Stomach (tissue), 9 donors: ENCODE data around the gene DST. TPM values are rescaled to one million over a fixed set of nuclear protein-coding genes. Genes with fewer than 3 reads are reported as not detected.
"Not testable (repeated sequence)": the region's sequence is repeated elsewhere in the genome, so short reads cannot be mapped to it uniquely, and the experiment has no call there.

Experiments used
- DNase-seq, 2 donors: peaks; one replicate each; pipeline versions ENCODE4 v3.0.0 to v3.0.0-alpha.2; 2013 to 2019
- H3K27ac ChIP-seq, 5 donors: fragments of 200-600 bp in 4 of 5; sonication (generic) in 4 of 5; one replicate each; pipeline ENCODE4 v1.5.1; 2013 to 2019; ENCODE audit warnings: mild to moderate bottlenecking in 1 of 5, moderate library complexity in 1 of 5
- H3K27me3 ChIP-seq, 3 donors: fragments of 200-600 bp; sonication (generic); one replicate each; pipeline ENCODE4 v1.5.1; 2017 to 2019; ENCODE audit warnings: mixed run types in 1 of 3
- H3K36me3 ChIP-seq, 4 donors: fragments of 200-600 bp; sonication (generic); 1 replicate in 3 of 4; 2 replicates in 1 of 4; pipeline ENCODE4 v1.5.1; 2016 to 2019
- H3K4me1 ChIP-seq, 4 donors: fragments of 200-600 bp; sonication (generic); one replicate each; pipeline ENCODE4 v1.5.1; 2016 to 2019
- H3K4me3 ChIP-seq, 4 donors: fragments of 200-600 bp; sonication (generic) in 3 of 4; one replicate each; pipeline ENCODE4 v1.5.1; 2016 to 2019; ENCODE audit warnings: mild to moderate bottlenecking in 1 of 4
- H3K9me3 ChIP-seq, 4 donors: fragments of 200-600 bp; sonication (generic); one replicate each; pipeline ENCODE4 v1.5.1; 2016 to 2019
- CTCF ChIP-seq, 7 experiments: fragments of 450-650 bp in 4 of 7; fragments of 200-600 bp in 3 of 7; sonication (generic) in 3 of 7; IDR thresholded peaks; one replicate each; pipeline ENCODE4 v1.5.1; 2016 to 2019; ENCODE audit warnings: antibody characterized with exemption in 7 of 7, control low read depth in 2 of 7, mild to moderate bottlenecking in 1 of 7
- EP300 ChIP-seq: sonication (generic); formaldehyde crosslinking; IDR thresholded peaks from one replicate; pipeline ENCODE4 v1.6.1; 2017; ENCODE audit warnings: antibody characterized with exemption
- POLR2A ChIP-seq, 4 donors: fragments of 450-650 bp; IDR thresholded peaks; one replicate each; pipeline ENCODE4 v1.6.1; 2016; ENCODE audit warnings: antibody characterized with exemption in 4 of 4, control low read depth in 2 of 4, mild to moderate bottlenecking in 1 of 4, moderate library complexity in 1 of 4
- POLR2AphosphoS5 ChIP-seq, 3 donors: sonication (generic); formaldehyde crosslinking; IDR thresholded peaks; one replicate each; pipeline ENCODE4 v1.6.1; 2016; ENCODE audit warnings: antibody characterized with exemption in 3 of 3
- WGBS, 5 donors: extraction: QIAGEN DNeasy Blood & Tissue Kit in 3 of 5; methylation state at CpG; one replicate each; pipeline versions ENCODE4 v1.1.5 to v1.1.7; 2013 to 2018; 5-methylcytosine and 5-hydroxymethylcytosine counted together
- intact Hi-C: fragments of 100-400 bp; cut with DNase I; formaldehyde crosslinking; loops from one replicate; pipeline ENCODE4 v1.15.1; 2023; ENCODE audit warnings: low total_unique reads
- polyA plus RNA-seq, 3 donors: library from polyadenylated mRNA; stranded (reverse); fragments of 200-250 nt; gene quantifications; one replicate each; pipeline ENCODE4 v1.2.3, GENCODE V29; 2013
- total RNA-seq, 5 donors: library from RNA; depleted of rRNA; stranded (reverse); fragments of >200 nt; gene quantifications; one replicate each; pipeline versions ENCODE4 v1.1.0 to v1.2.3, GENCODE V29; 2014 to 2016
- donor health status: healthy with polysubstance abuse.
- donor health status: Bipolar disorder and iron deficiency.
- donor health status: healthy.

DST gene
- total and polyA plus RNA-seq, 8 donors = 16.3 to 623 (median 200) TPM

GRCh38 chr6:56667336-56667735, 24.6 kb upstream of the DST start:
- no peak overlapping the region for H3K27ac ChIP-seq
- peaks cover 8 to 46% (median 29%) of the 10 kb centered on the region in 4 donors for H3K4me1 ChIP-seq
- no peak for DNase-seq
- H3K9me3 ChIP-seq = no peaks in the 10 kb centered on the region
- TF ChIP-seq EP300 (no peak), POLR2A (IDR thresholded peaks at IDR 0.05) (no peak), POLR2AphosphoS5 (IDR thresholded peaks at IDR 0.05) (no peak), CTCF (IDR thresholded peaks at IDR 0.05) (no peak)
- H3K36me3 ChIP-seq = no peaks in the 10 kb centered on the region
- WGBS, 5 donors = 35 to 51% (median 48%) methylated on average over 3 of the region's 3 CpGs
- no peaks in the 10 kb centered on the region for H3K27me3 ChIP-seq
- intact Hi-C loops = no loop called here
- H3K4me3 ChIP-seq = no peak overlapping the region

GRCh38 chr6:56664029-56664428, 21.3 kb upstream of the DST start:
- Histone ChIP-seq H3K9me3 (no peaks in the 10 kb centered on the region), H3K4me1 (peaks cover 0 to 30% (median 10%) of the 10 kb centered on the region in 4 donors), H3K27me3 (no peaks in the 10 kb centered on the region), H3K27ac (no peak overlapping the region), H3K36me3 (no peaks in the 10 kb centered on the region), H3K4me3 (no peak overlapping the region)
- intact Hi-C loops = no loop called here
- WGBS, 5 donors = 34 to 65% (median 46%) methylated on average over 1 of the region's 1 CpG
- no peak for DNase-seq
- TF ChIP-seq CTCF (IDR thresholded peaks at IDR 0.05) (no peak), POLR2AphosphoS5 (IDR thresholded peaks at IDR 0.05) (no peak), POLR2A (IDR thresholded peaks at IDR 0.05) (no peak), EP300 (no peak)

- WGBS, 5 donors = 35 to 71% (median 55%) methylated on average over 3 of the region's 3 CpGs
- no peak overlapping the region for H3K27ac ChIP-seq
- H3K27me3 ChIP-seq = no peaks in the 10 kb centered on the region
- H3K36me3 ChIP-seq = no peaks in the 10 kb centered on the region
- H3K9me3 ChIP-seq = no peaks in the 10 kb centered on the region
- no peak for TF ChIP-seq POLR2A (IDR thresholded peaks at IDR 0.05)
- TF ChIP-seq POLR2AphosphoS5 (IDR thresholded peaks at IDR 0.05) = peak in 1 of 3 donors; percentile 32
- peak in 1 of 2 donors; percentile 75 for DNase-seq
- intact Hi-C loops = no loop called here
- H3K4me3 ChIP-seq = no peak overlapping the region
- peaks cover 0 to 30% (median 10%) of the 10 kb centered on the region in 4 donors for H3K4me1 ChIP-seq
Measured at GRCh38 chr6:56663344-56663743, 20.7 kb upstream of the DST start.

GRCh38 chr6:56661338-56661737, 18.6 kb upstream of the DST start:
- 86 to 95% (median 87%) methylated on average over 3 of the region's 3 CpGs for WGBS, 5 donors
- DNase-seq, intact Hi-C loops, H3K27me3 ChIP-seq, H3K9me3 ChIP-seq, H3K4me3 ChIP-seq, H3K36me3 ChIP-seq, H3K27ac ChIP-seq: not testable (repeated sequence)
- H3K4me1 ChIP-seq = peaks cover 0 to 37% (median 15%) of the 10 kb centered on the region in 4 donors

- WGBS, 5 donors = 83 to 92% (median 86%) methylated on average over 3 of the region's 3 CpGs
- H3K9me3 ChIP-seq = no peaks in the 10 kb centered on the region
- no peak overlapping the region for H3K4me3 ChIP-seq
- intact Hi-C loops = no loop called here
- H3K4me1 ChIP-seq = peaks cover 6 to 46% (median 23%) of the 10 kb centered on the region in 4 donors
- TF ChIP-seq POLR2AphosphoS5 (IDR thresholded peaks at IDR 0.05) = no peak
- no peak for TF ChIP-seq CTCF (IDR thresholded peaks at IDR 0.05)
- no peak for TF ChIP-seq EP300
- no peak for TF ChIP-seq POLR2A (IDR thresholded peaks at IDR 0.05)
- H3K27ac ChIP-seq = no peak overlapping the region
- no peaks in the 10 kb centered on the region for H3K36me3 ChIP-seq
- H3K27me3 ChIP-seq = no peaks in the 10 kb centered on the region
- no peak for DNase-seq
Measured at GRCh38 chr6:56660381-56660730, 17.7 kb upstream of the DST start.
